HG02938 (cell line): ENCODE measurements around the gene TOR4A.

Experiments
- ATAC-seq: cut with Tn5 transposase; IDR thresholded peaks from one replicate; pipeline ENCODE4 v1.9.1; 2021; ENCODE audit warnings: mild to moderate bottlenecking, moderate library complexity; ENCODE audit not compliant: unreplicated experiment

Gene TOR4A

GRCh38 chr9:137304383-137305059 lies 27.0 kb downstream of the TOR4A start:
- ATAC-seq = no peak

- ATAC-seq = no peak
Observed at GRCh38 chr9:137305060-137305797, 27.7 kb downstream of the TOR4A start.

- no peak for ATAC-seq
Observed at GRCh38 chr9:137305798-137306065, 28.2 kb downstream of the TOR4A start.

- no peak for ATAC-seq
Observed at GRCh38 chr9:137306066-137306849, 28.7 kb downstream of the TOR4A start.

GRCh38 chr9:137306850-137307254 lies 29.3 kb downstream of the TOR4A start:
- ATAC-seq = no peak

GRCh38 chr9:137307255-137308056 lies 29.9 kb downstream of the TOR4A start:
- ATAC-seq = no peak

GRCh38 chr9:137308057-137308619 lies 30.6 kb downstream of the TOR4A start:
- ATAC-seq = no peak

- no peak for ATAC-seq
Observed at GRCh38 chr9:137309368-137310188, 32.1 kb downstream of the TOR4A start.

GRCh38 chr9:137310189-137311052 lies 32.9 kb downstream of the TOR4A start:
- no peak for ATAC-seq

GRCh38 chr9:137311171-137311985 lies 33.9 kb downstream of the TOR4A start:
- no peak for ATAC-seq

GRCh38 chr9:137311986-137312851 lies 34.7 kb downstream of the TOR4A start:
- no peak for ATAC-seq

- ATAC-seq = no peak
Observed at GRCh38 chr9:137312852-137313325, 35.4 kb downstream of the TOR4A start.

- no peak for ATAC-seq
Observed at GRCh38 chr9:137313326-137313936, 35.9 kb downstream of the TOR4A start.

- no peak for ATAC-seq
Observed at GRCh38 chr9:137313956-137314560, 36.5 kb downstream of the TOR4A start.

GRCh38 chr9:137314561-137315560 lies 37.3 kb downstream of the TOR4A start:
- ATAC-seq = no peak
